Measurements from ENCODE around the gene CBR4.

Gene CBR4

GRCh38 chr4:169033660-169034059 is 23.6 kb upstream of the CBR4 start:
- DNase-seq (ENCODE audit: low read depth, low spot score) = no peak

GRCh38 chr4:169032883-169033645 is 23.0 kb upstream of the CBR4 start:
- no peak for DNase-seq (ENCODE audit: low read depth, low spot score)

GRCh38 chr4:169032194-169032593 is 22.1 kb upstream of the CBR4 start:
- no peak for DNase-seq (ENCODE audit: low read depth, low spot score)

- no peak for DNase-seq (ENCODE audit: low read depth, low spot score)
Measured at GRCh38 chr4:169031392-169031791, 21.3 kb upstream of the CBR4 start.

- DNase-seq (ENCODE audit: low read depth, low spot score) = no peak
Measured at GRCh38 chr4:169030562-169030982, 20.5 kb upstream of the CBR4 start.

- DNase-seq (ENCODE audit: low read depth, low spot score) = no peak
Measured at GRCh38 chr4:169029947-169030346, 19.9 kb upstream of the CBR4 start.

- DNase-seq (ENCODE audit: low read depth, low spot score) = no peak
Measured at GRCh38 chr4:169027663-169028062, 17.6 kb upstream of the CBR4 start.

- no peak for DNase-seq (ENCODE audit: low read depth, low spot score)
Measured at GRCh38 chr4:169025184-169025583, 15.1 kb upstream of the CBR4 start.

- no peak for DNase-seq (ENCODE audit: low read depth, low spot score)
Measured at GRCh38 chr4:169024762-169025161, 14.7 kb upstream of the CBR4 start.

GRCh38 chr4:169018406-169018805 is 8.4 kb upstream of the CBR4 start:
- no peak for DNase-seq (ENCODE audit: low read depth, low spot score)

GRCh38 chr4:169017971-169018370 is 7.9 kb upstream of the CBR4 start:
- DNase-seq (ENCODE audit: low read depth, low spot score) = no peak

GRCh38 chr4:169015186-169015623 is 5.2 kb upstream of the CBR4 start:
- no peak for DNase-seq (ENCODE audit: low read depth, low spot score)

- no peak for DNase-seq (ENCODE audit: low read depth, low spot score)
Measured at GRCh38 chr4:169014586-169014985, 4.5 kb upstream of the CBR4 start.

- DNase-seq (ENCODE audit: low read depth, low spot score) = no peak
Measured at GRCh38 chr4:169013396-169013795, 3.3 kb upstream of the CBR4 start.

GRCh38 chr4:169012049-169012448 is 2.0 kb upstream of the CBR4 start:
- no peak for DNase-seq (ENCODE audit: low read depth, low spot score)

GRCh38 chr4:169009286-169010124 is 550 bp downstream of the CBR4 start:
- no peak for DNase-seq (ENCODE audit: low read depth, low spot score)

- no peak for DNase-seq (ENCODE audit: low read depth, low spot score)
Measured at GRCh38 chr4:169005453-169006099, 4.5 kb downstream of the CBR4 start.

- no peak for DNase-seq (ENCODE audit: low read depth, low spot score)
Measured at GRCh38 chr4:169000315-169000714, 9.7 kb downstream of the CBR4 start.

GRCh38 chr4:168999809-169000208 is 10.2 kb downstream of the CBR4 start:
- DNase-seq (ENCODE audit: low read depth, low spot score) = no peak

GRCh38 chr4:168998596-168998995 is 11.5 kb downstream of the CBR4 start:
- DNase-seq (ENCODE audit: low read depth, low spot score) = no peak

- no peak for DNase-seq (ENCODE audit: low read depth, low spot score)
Measured at GRCh38 chr4:168995537-168996295, 14.3 kb downstream of the CBR4 start.

GRCh38 chr4:168994958-168995357 is 15.1 kb downstream of the CBR4 start:
- no peak for DNase-seq (ENCODE audit: low read depth, low spot score)

Data from smooth muscle cell of the brain vasculature (primary cell).